ENCODE measurements around the gene EPHA3.

Gene EPHA3

GRCh38 chr3:89238846-89239245, 131.4 kb downstream of the EPHA3 start:
- POLR2A ChIA-PET = no interaction called here
- no peak overlapping the region for H3K27ac ChIP-seq (ENCODE audit: extremely low read depth, low read depth, low read length)
- no peaks in the 10 kb centered on the region for H3K36me3 ChIP-seq (ENCODE audit: control insufficient read depth in 2 of 2, insufficient read depth in 1 of 2, low read length in 2 of 2)
- CTCF ChIA-PET = no interaction called here
- TF ChIP-seq, protein P1, sequence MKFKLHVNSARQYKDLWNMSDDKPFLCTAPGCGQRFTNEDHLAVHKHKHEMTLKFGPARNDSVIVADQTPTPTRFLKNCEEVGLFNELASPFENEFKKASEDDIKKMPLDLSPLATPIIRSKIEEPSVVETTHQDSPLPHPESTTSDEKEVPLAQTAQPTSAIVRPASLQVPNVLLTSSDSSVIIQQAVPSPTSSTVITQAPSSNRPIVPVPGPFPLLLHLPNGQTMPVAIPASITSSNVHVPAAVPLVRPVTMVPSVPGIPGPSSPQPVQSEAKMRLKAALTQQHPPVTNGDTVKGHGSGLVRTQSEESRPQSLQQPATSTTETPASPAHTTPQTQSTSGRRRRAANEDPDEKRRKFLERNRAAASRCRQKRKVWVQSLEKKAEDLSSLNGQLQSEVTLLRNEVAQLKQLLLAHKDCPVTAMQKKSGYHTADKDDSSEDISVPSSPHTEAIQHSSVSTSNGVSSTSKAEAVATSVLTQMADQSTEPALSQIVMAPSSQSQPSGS (tag by site-specific recombination; IDR thresholded peaks at IDR 0.05; ENCODE audit: low read depth) = no peak
- TF ChIP-seq ZNF600 (tag by site-specific recombination; IDR thresholded peaks at IDR 0.05) (no peak), ZNF184 (tag by site-specific recombination; IDR thresholded peaks at IDR 0.05) (no peak)
- H3K4me1 ChIP-seq (ENCODE audit: control insufficient read depth, insufficient read depth, low read length) = no peaks in the 10 kb centered on the region
- no peaks in the 10 kb centered on the region for H3K9me3 ChIP-seq (ENCODE audit: control insufficient read depth, insufficient read depth, low read depth, low read length)
- no peak overlapping the region for H3K4me3 ChIP-seq (ENCODE audit: low read depth, low read length)

GRCh38 chr3:89239774-89240173, 132.4 kb downstream of the EPHA3 start:
- TF ChIP-seq ZNF521 (tag by site-specific recombination; IDR thresholded peaks at IDR 0.05) = no peak
- no peak for TF ChIP-seq YY2 (tag by site-specific recombination; IDR thresholded peaks at IDR 0.05)
- TF ChIP-seq, protein P2, sequence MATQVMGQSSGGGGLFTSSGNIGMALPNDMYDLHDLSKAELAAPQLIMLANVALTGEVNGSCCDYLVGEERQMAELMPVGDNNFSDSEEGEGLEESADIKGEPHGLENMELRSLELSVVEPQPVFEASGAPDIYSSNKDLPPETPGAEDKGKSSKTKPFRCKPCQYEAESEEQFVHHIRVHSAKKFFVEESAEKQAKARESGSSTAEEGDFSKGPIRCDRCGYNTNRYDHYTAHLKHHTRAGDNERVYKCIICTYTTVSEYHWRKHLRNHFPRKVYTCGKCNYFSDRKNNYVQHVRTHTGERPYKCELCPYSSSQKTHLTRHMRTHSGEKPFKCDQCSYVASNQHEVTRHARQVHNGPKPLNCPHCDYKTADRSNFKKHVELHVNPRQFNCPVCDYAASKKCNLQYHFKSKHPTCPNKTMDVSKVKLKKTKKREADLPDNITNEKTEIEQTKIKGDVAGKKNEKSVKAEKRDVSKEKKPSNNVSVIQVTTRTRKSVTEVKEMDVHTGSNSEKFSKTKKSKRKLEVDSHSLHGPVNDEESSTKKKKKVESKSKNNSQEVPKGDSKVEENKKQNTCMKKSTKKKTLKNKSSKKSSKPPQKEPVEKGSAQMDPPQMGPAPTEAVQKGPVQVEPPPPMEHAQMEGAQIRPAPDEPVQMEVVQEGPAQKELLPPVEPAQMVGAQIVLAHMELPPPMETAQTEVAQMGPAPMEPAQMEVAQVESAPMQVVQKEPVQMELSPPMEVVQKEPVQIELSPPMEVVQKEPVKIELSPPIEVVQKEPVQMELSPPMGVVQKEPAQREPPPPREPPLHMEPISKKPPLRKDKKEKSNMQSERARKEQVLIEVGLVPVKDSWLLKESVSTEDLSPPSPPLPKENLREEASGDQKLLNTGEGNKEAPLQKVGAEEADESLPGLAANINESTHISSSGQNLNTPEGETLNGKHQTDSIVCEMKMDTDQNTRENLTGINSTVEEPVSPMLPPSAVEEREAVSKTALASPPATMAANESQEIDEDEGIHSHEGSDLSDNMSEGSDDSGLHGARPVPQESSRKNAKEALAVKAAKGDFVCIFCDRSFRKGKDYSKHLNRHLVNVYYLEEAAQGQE (tag by site-specific recombination; IDR thresholded peaks at IDR 0.05) = no peak
- no peak for TF ChIP-seq ZNF571 (tag by site-specific recombination; IDR thresholded peaks at IDR 0.05)
- no peak for TF ChIP-seq ZNF221 (tag by site-specific recombination; IDR thresholded peaks at IDR 0.05; ENCODE audit: borderline replicate concordance)
- no peak for TF ChIP-seq ZNF558 (tag by site-specific recombination; IDR thresholded peaks at IDR 0.05)
- no peak for TF ChIP-seq ZSCAN16 (tag by site-specific recombination; IDR thresholded peaks at IDR 0.05)
- TF ChIP-seq ZNF19 (tag by site-specific recombination; IDR thresholded peaks at IDR 0.05; ENCODE audit: low read depth) = no peak
- TF ChIP-seq, protein P3, sequence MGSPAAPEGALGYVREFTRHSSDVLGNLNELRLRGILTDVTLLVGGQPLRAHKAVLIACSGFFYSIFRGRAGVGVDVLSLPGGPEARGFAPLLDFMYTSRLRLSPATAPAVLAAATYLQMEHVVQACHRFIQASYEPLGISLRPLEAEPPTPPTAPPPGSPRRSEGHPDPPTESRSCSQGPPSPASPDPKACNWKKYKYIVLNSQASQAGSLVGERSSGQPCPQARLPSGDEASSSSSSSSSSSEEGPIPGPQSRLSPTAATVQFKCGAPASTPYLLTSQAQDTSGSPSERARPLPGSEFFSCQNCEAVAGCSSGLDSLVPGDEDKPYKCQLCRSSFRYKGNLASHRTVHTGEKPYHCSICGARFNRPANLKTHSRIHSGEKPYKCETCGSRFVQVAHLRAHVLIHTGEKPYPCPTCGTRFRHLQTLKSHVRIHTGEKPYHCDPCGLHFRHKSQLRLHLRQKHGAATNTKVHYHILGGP (tag by site-specific recombination; IDR thresholded peaks at IDR 0.05) = no peak
- TF ChIP-seq ZNF560 (tag by site-specific recombination; IDR thresholded peaks at IDR 0.05; ENCODE audit: borderline replicate concordance) = no peak
- no peak for TF ChIP-seq HOXD13 (CRISPR knock-in tag; IDR thresholded peaks at IDR 0.05; ENCODE audit: borderline replicate concordance)
- TF ChIP-seq ZBTB26 (tag by site-specific recombination; optimal IDR thresholded peaks at IDR 0.05) = no peak
- TF ChIP-seq ZNF112 (tag by site-specific recombination; IDR thresholded peaks at IDR 0.05) = no peak
- TF ChIP-seq ZNF585B (tag by site-specific recombination; IDR thresholded peaks at IDR 0.05) = no peak
- no peak for TF ChIP-seq ZNF514 (tag by site-specific recombination; IDR thresholded peaks at IDR 0.05)
- no peak for TF ChIP-seq ZSCAN4 (tag by site-specific recombination; IDR thresholded peaks at IDR 0.05)
- no peak for TF ChIP-seq TCF7L2 (IDR thresholded peaks at IDR 0.05; ENCODE audit: borderline replicate concordance, low read depth, low read length)
- ChIA-PET CTCF (no interaction called here), POLR2A (no interaction called here)
- Histone ChIP-seq H3K4me1 (ENCODE audit: control insufficient read depth, insufficient read depth, low read length) (no peaks in the 10 kb centered on the region), H3K27ac (ENCODE audit: extremely low read depth, low read depth, low read length) (no peak overlapping the region), H3K36me3 (ENCODE audit: control insufficient read depth in 2 of 2, insufficient read depth in 1 of 2, low read length in 2 of 2) (no peaks in the 10 kb centered on the region), H3K4me3 (ENCODE audit: low read depth, low read length) (no peak overlapping the region), H3K9me3 (ENCODE audit: control insufficient read depth, insufficient read depth, low read depth, low read length) (no peaks in the 10 kb centered on the region)
